ENCODE measurements around the gene SLC43A2. TPM values are rescaled to one million over a fixed set of nuclear protein-coding genes. Genes with fewer than 3 reads are reported as not detected.
A peak's percentile ranks its signal among the peaks of the same experiment; 100 is the strongest.

The SLC43A2 gene
- total RNA-seq, 1 experiment from 2014 or later: 11.0 TPM

DNA sequence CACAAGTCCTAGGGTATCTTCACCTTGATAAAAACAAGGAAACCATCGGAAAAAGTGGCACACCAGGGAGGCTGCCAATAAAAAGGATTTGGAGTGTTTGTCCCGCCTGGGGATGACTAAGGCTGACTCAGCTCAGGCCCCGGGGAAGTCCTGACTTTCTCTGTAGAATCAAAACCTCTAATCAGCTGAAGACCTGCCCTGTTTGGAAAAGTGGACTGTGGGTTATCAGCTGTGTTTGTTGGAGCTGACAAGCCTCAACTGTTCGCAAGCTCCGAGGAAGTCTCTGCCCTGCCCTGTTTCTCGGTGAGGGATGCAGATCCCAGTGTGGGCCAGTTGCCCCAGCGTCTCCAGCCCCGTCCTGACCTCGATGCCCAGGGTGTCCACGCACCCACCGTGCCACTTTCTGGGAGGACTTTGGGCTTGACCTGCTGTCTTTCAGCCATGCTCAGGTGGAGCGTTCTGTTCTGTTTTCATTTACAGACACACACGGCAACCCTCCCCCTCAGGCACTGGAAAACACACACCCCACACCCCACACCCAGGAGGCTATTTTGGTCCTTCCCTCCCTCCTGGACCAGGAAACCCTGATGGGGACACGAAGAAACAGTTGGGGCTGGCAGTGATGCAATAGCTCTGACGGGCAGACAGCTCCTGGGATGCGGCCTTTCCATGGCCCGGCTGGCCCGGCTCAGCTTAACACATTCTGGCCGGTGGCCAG is 38.4 kb downstream of the SLC43A2 start:
- DNase-seq (ENCODE audit: low spot score): no peak
- POLR2A ChIA-PET: no interaction called here
- CTCF ChIA-PET: interaction anchor here (0.6 to 2.7 kb wide), 7 partner anchors 16 to 403 kb away, joined by 3 to 14 read pairs (median 4); partner anchors contain the start of gene RILP
- Mint-ChIP-seq H3K9me3 (no peaks in the 10 kb centered on the region), H3K27ac (no peak overlapping the region), H3K4me3 (no peak overlapping the region), H3K36me3 (no peaks in the 10 kb centered on the region), H3K27me3 (ENCODE audit: low read depth) (no peaks in the 10 kb centered on the region), H3K4me1 (peaks cover 29% of the 10 kb centered on the region)
- ATAC-seq: no peak
- TF ChIP-seq SMAD3 (CRISPR knock-in tag; IDR thresholded peaks at IDR 0.05; ENCODE audit: borderline replicate concordance) (no peak), SP1 (CRISPR knock-in tag; conservative IDR thresholded peaks at IDR 0.05) (no peak), GABPB1 (CRISPR knock-in tag; IDR thresholded peaks at IDR 0.05) (peak; percentile 83), CREB1 (CRISPR knock-in tag; IDR thresholded peaks at IDR 0.05) (no peak)
- TF ChIP-seq, protein P1, sequence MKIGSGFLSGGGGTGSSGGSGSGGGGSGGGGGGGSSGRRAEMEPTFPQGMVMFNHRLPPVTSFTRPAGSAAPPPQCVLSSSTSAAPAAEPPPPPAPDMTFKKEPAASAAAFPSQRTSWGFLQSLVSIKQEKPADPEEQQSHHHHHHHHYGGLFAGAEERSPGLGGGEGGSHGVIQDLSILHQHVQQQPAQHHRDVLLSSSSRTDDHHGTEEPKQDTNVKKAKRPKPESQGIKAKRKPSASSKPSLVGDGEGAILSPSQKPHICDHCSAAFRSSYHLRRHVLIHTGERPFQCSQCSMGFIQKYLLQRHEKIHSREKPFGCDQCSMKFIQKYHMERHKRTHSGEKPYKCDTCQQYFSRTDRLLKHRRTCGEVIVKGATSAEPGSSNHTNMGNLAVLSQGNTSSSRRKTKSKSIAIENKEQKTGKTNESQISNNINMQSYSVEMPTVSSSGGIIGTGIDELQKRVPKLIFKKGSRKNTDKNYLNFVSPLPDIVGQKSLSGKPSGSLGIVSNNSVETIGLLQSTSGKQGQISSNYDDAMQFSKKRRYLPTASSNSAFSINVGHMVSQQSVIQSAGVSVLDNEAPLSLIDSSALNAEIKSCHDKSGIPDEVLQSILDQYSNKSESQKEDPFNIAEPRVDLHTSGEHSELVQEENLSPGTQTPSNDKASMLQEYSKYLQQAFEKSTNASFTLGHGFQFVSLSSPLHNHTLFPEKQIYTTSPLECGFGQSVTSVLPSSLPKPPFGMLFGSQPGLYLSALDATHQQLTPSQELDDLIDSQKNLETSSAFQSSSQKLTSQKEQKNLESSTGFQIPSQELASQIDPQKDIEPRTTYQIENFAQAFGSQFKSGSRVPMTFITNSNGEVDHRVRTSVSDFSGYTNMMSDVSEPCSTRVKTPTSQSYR (CRISPR knock-in tag; IDR thresholded peaks at IDR 0.05): no peak

DNA sequence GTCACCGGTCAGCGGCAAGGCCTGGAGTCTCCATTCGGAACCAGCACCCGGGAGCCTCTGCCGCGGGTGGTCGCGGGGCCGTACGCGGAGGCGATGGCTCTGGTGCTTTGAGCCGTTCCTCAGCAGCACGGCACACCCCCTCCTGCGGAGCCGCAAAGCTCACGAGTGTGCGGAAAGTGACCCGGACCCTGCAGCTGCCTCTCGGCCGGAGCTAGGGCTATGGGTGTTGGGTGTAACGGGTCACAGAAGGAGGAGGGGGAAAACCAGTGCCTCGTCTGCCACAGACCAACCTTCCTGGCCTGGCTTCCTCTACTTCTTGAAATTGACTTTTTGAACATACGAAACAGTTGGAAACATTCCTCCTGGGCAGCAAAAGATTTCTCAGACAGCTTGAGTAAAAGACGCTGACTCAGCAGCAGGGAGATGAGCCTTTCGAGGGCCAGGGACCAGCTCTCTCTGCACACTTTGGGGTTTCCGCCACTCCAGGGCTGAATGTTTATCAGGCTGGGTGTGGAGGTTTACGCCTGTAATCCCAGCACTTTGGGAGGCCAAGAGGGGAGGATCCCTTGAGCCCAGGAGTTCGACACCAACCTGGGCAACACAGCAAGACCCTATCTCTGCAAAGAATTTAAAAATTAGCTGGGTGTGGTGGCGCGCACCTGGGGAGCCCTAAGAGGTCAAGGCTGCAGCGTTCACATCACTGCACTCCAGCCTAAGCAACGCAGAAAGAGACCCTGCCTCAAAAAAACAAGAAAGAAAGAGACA is 39.6 kb downstream of the SLC43A2 start:
- H3K27me3 Mint-ChIP-seq (ENCODE audit: low read depth): no peaks in the 10 kb centered on the region
- H3K36me3 Mint-ChIP-seq: no peaks in the 10 kb centered on the region
- TF ChIP-seq ZNF121 (CRISPR knock-in tag; IDR thresholded peaks at IDR 0.05) (peak; percentile 87), PRDM15 (CRISPR knock-in tag; IDR thresholded peaks at IDR 0.05) (peak; percentile 18; the same call in 1 of the 2 replicates), ZNF396 (CRISPR knock-in tag; IDR thresholded peaks at IDR 0.05; ENCODE audit: borderline replicate concordance) (no peak)
- ChIA-PET CTCF (interaction anchor here (0.8 to 2.7 kb wide), 5 partner anchors 15 to 80 kb away, joined by 3 to 14 read pairs (median 5); partner anchors contain the start of gene RILP), POLR2A (no interaction called here)
- ATAC-seq: no peak
- peaks cover 35% of the 10 kb centered on the region for H3K4me1 Mint-ChIP-seq
- no peaks in the 10 kb centered on the region for H3K9me3 Mint-ChIP-seq
- H3K4me3 Mint-ChIP-seq: no peak overlapping the region
- no peak for DNase-seq (ENCODE audit: low spot score)
- peak overlapping the region; percentile 79 for H3K27ac Mint-ChIP-seq

DNA sequence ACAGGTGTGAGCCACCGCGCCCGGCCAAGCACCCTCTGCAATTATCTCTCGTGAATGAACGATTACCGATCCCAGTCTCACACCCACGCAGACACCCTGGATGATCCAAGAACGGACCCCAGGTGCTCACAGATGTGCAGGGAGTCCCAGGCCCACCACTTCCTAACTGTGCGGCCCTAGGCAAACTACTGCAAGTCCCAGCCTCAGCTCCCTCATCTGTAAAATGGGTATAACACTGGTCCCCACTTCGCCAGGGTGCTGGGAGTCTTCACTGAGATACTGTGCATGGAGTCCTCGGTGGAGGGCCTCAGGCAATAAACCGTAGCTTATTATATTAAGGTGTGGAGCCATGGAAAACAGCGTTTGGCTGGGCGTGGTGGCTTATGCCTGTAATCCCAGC is 44.5 kb downstream of the SLC43A2 start:
- no peak overlapping the region for H3K4me3 Mint-ChIP-seq
- no peaks in the 10 kb centered on the region for H3K9me3 Mint-ChIP-seq
- ATAC-seq: no peak
- POLR2A ChIA-PET: no interaction called here
- H3K4me1 Mint-ChIP-seq: peaks cover 41% of the 10 kb centered on the region
- H3K27me3 Mint-ChIP-seq (ENCODE audit: low read depth): no peaks in the 10 kb centered on the region
- CTCF ChIA-PET: interaction anchor here (3.7 kb wide), 1 partner anchor 10 kb away, joined by 46 read pairs; no protein-coding TSS in a partner anchor
- 0 out of 2 replicates have a peak overlapping the region, but pooled peaks have one; percentile 45 for H3K27ac Mint-ChIP-seq
- no peak for DNase-seq (ENCODE audit: low spot score)
- peaks cover 5% of the 10 kb centered on the region; the same call in 1 of the 2 replicates for H3K36me3 Mint-ChIP-seq
- TF ChIP-seq KAT7 (CRISPR knock-in tag; IDR thresholded peaks at IDR 0.05; ENCODE audit: borderline replicate concordance): no peak
- TF ChIP-seq EMX1 (CRISPR knock-in tag; IDR thresholded peaks at IDR 0.05): no peak
- TF ChIP-seq OVOL2 (CRISPR knock-in tag; IDR thresholded peaks at IDR 0.05; ENCODE audit: borderline replicate concordance): no peak
- no peak for TF ChIP-seq JUN (CRISPR knock-in tag; IDR thresholded peaks at IDR 0.05)
- no peak for TF ChIP-seq ZNF416 (CRISPR knock-in tag; IDR thresholded peaks at IDR 0.05)
- no peak for TF ChIP-seq NR1H2 (CRISPR knock-in tag; IDR thresholded peaks at IDR 0.05)
- TF ChIP-seq E2F5 (CRISPR knock-in tag; IDR thresholded peaks at IDR 0.05): no peak
- TF ChIP-seq, protein P2, sequence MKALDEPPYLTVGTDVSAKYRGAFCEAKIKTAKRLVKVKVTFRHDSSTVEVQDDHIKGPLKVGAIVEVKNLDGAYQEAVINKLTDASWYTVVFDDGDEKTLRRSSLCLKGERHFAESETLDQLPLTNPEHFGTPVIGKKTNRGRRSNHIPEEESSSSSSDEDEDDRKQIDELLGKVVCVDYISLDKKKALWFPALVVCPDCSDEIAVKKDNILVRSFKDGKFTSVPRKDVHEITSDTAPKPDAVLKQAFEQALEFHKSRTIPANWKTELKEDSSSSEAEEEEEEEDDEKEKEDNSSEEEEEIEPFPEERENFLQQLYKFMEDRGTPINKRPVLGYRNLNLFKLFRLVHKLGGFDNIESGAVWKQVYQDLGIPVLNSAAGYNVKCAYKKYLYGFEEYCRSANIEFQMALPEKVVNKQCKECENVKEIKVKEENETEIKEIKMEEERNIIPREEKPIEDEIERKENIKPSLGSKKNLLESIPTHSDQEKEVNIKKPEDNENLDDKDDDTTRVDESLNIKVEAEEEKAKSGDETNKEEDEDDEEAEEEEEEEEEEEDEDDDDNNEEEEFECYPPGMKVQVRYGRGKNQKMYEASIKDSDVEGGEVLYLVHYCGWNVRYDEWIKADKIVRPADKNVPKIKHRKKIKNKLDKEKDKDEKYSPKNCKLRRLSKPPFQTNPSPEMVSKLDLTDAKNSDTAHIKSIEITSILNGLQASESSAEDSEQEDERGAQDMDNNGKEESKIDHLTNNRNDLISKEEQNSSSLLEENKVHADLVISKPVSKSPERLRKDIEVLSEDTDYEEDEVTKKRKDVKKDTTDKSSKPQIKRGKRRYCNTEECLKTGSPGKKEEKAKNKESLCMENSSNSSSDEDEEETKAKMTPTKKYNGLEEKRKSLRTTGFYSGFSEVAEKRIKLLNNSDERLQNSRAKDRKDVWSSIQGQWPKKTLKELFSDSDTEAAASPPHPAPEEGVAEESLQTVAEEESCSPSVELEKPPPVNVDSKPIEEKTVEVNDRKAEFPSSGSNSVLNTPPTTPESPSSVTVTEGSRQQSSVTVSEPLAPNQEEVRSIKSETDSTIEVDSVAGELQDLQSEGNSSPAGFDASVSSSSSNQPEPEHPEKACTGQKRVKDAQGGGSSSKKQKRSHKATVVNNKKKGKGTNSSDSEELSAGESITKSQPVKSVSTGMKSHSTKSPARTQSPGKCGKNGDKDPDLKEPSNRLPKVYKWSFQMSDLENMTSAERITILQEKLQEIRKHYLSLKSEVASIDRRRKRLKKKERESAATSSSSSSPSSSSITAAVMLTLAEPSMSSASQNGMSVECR (CRISPR knock-in tag; IDR thresholded peaks at IDR 0.05; ENCODE audit: borderline replicate concordance): no peak
- TF ChIP-seq ZNF121 (CRISPR knock-in tag; IDR thresholded peaks at IDR 0.05): no peak
- TF ChIP-seq CDX4 (CRISPR knock-in tag; IDR thresholded peaks at IDR 0.05; ENCODE audit: borderline replicate concordance): no peak
